ENCODE data around the gene CDK2AP2.

Gene CDK2AP2

GRCh38 chr11:67525275-67525976 lies 17.5 kb upstream of the CDK2AP2 start:
- no peak for DNase-seq (ENCODE audit: insufficient read length, low spot score)
- TF ChIP-seq POLR2AphosphoS5 (IDR thresholded peaks at IDR 0.05; ENCODE audit: low read depth, low read length) (no peak), SPI1 (IDR thresholded peaks at IDR 0.05; ENCODE audit: low read depth, low read length) (no peak), TAF1 (IDR thresholded peaks at IDR 0.05; ENCODE audit: low read depth, low read length) (no peak), POLR2A (IDR thresholded peaks at IDR 0.05; ENCODE audit: low read depth, low read length) (no peak)
- FAIRE-seq: no peak

GRCh38 chr11:67524480-67524808 lies 16.5 kb upstream of the CDK2AP2 start:
- FAIRE-seq: no peak
- TF ChIP-seq SPI1 (IDR thresholded peaks at IDR 0.05; ENCODE audit: low read depth, low read length): no peak
- no peak for TF ChIP-seq POLR2A (IDR thresholded peaks at IDR 0.05; ENCODE audit: low read depth, low read length)
- TF ChIP-seq POLR2AphosphoS5 (IDR thresholded peaks at IDR 0.05; ENCODE audit: low read depth, low read length): no peak
- TF ChIP-seq PAX5 (IDR thresholded peaks at IDR 0.05; ENCODE audit: insufficient read depth, low read length, severe bottlenecking): no peak
- no peak for TF ChIP-seq POU2F2 (IDR thresholded peaks at IDR 0.05; ENCODE audit: low read depth, low read length)
- no peak for TF ChIP-seq TAF1 (IDR thresholded peaks at IDR 0.05; ENCODE audit: low read depth, low read length)
- no peak for DNase-seq (ENCODE audit: insufficient read length, low spot score)

GRCh38 chr11:67523556-67524479 lies 15.9 kb upstream of the CDK2AP2 start:
- DNase-seq (ENCODE audit: insufficient read length, low spot score) (no peak), FAIRE-seq (no peak)
- TF ChIP-seq POU2F2 (IDR thresholded peaks at IDR 0.05; ENCODE audit: low read depth, low read length) (no peak), POLR2A (IDR thresholded peaks at IDR 0.05; ENCODE audit: low read depth, low read length) (no peak), PAX5 (IDR thresholded peaks at IDR 0.05; ENCODE audit: insufficient read depth, low read length, severe bottlenecking) (no peak), POLR2AphosphoS5 (IDR thresholded peaks at IDR 0.05; ENCODE audit: low read depth, low read length) (no peak), TAF1 (IDR thresholded peaks at IDR 0.05; ENCODE audit: low read depth, low read length) (no peak), SPI1 (IDR thresholded peaks at IDR 0.05; ENCODE audit: low read depth, low read length) (no peak)

- FAIRE-seq (no peak), DNase-seq (ENCODE audit: insufficient read length, low spot score) (no peak)
- TF ChIP-seq SPI1 (IDR thresholded peaks at IDR 0.05; ENCODE audit: low read depth, low read length) (no peak), POLR2A (IDR thresholded peaks at IDR 0.05; ENCODE audit: low read depth, low read length) (no peak), POLR2AphosphoS5 (IDR thresholded peaks at IDR 0.05; ENCODE audit: low read depth, low read length) (no peak), PAX5 (IDR thresholded peaks at IDR 0.05; ENCODE audit: insufficient read depth, low read length, severe bottlenecking) (no peak), POU2F2 (IDR thresholded peaks at IDR 0.05; ENCODE audit: low read depth, low read length) (no peak), TAF1 (IDR thresholded peaks at IDR 0.05; ENCODE audit: low read depth, low read length) (no peak)
Measured at GRCh38 chr11:67522844-67523555, 15.0 kb upstream of the CDK2AP2 start, which contains the start of gene CABP2. TSS of gene CABP2 (minus strand) at chr11:67523446. CDS start at chr11:67523326, 120 bp downstream.

GRCh38 chr11:67522338-67522737 lies 14.4 kb upstream of the CDK2AP2 start:
- TF ChIP-seq POLR2A (IDR thresholded peaks at IDR 0.05; ENCODE audit: low read depth, low read length): no peak
- no peak for TF ChIP-seq TAF1 (IDR thresholded peaks at IDR 0.05; ENCODE audit: low read depth, low read length)
- TF ChIP-seq POLR2AphosphoS5 (IDR thresholded peaks at IDR 0.05; ENCODE audit: low read depth, low read length): no peak
- TF ChIP-seq PAX5 (IDR thresholded peaks at IDR 0.05; ENCODE audit: insufficient read depth, low read length, severe bottlenecking): no peak
- TF ChIP-seq POU2F2 (IDR thresholded peaks at IDR 0.05; ENCODE audit: low read depth, low read length): no peak
- no peak for TF ChIP-seq SPI1 (IDR thresholded peaks at IDR 0.05; ENCODE audit: low read depth, low read length)
- DNase-seq (ENCODE audit: insufficient read length, low spot score) (no peak), FAIRE-seq (no peak)

- no peak for DNase-seq (ENCODE audit: insufficient read length, low spot score)
- no peak for FAIRE-seq
- TF ChIP-seq PAX5 (IDR thresholded peaks at IDR 0.05; ENCODE audit: insufficient read depth, low read length, severe bottlenecking) (no peak), POU2F2 (IDR thresholded peaks at IDR 0.05; ENCODE audit: low read depth, low read length) (no peak), TAF1 (IDR thresholded peaks at IDR 0.05; ENCODE audit: low read depth, low read length) (no peak), SPI1 (IDR thresholded peaks at IDR 0.05; ENCODE audit: low read depth, low read length) (no peak), POLR2AphosphoS5 (IDR thresholded peaks at IDR 0.05; ENCODE audit: low read depth, low read length) (no peak)
Measured at GRCh38 chr11:67521924-67522323, 14.0 kb upstream of the CDK2AP2 start.

- FAIRE-seq (no peak), DNase-seq (ENCODE audit: insufficient read length, low spot score) (no peak)
- TF ChIP-seq POLR2A (IDR thresholded peaks at IDR 0.05; ENCODE audit: low read depth, low read length) (no peak), POU2F2 (IDR thresholded peaks at IDR 0.05; ENCODE audit: low read depth, low read length) (no peak), PAX5 (IDR thresholded peaks at IDR 0.05; ENCODE audit: insufficient read depth, low read length, severe bottlenecking) (no peak), POLR2AphosphoS5 (IDR thresholded peaks at IDR 0.05; ENCODE audit: low read depth, low read length) (no peak), SPI1 (IDR thresholded peaks at IDR 0.05; ENCODE audit: low read depth, low read length) (no peak), TAF1 (IDR thresholded peaks at IDR 0.05; ENCODE audit: low read depth, low read length) (no peak)
Measured at GRCh38 chr11:67520856-67521824, 13.2 kb upstream of the CDK2AP2 start.

GRCh38 chr11:67519726-67520125 lies 11.8 kb upstream of the CDK2AP2 start:
- TF ChIP-seq POLR2AphosphoS5 (IDR thresholded peaks at IDR 0.05; ENCODE audit: low read depth, low read length) (no peak), SPI1 (IDR thresholded peaks at IDR 0.05; ENCODE audit: low read depth, low read length) (no peak), POU2F2 (IDR thresholded peaks at IDR 0.05; ENCODE audit: low read depth, low read length) (no peak), POLR2A (IDR thresholded peaks at IDR 0.05; ENCODE audit: low read depth, low read length) (no peak), PAX5 (IDR thresholded peaks at IDR 0.05; ENCODE audit: insufficient read depth, low read length, severe bottlenecking) (no peak), TAF1 (IDR thresholded peaks at IDR 0.05; ENCODE audit: low read depth, low read length) (no peak)
- DNase-seq (ENCODE audit: insufficient read length, low spot score) (no peak), FAIRE-seq (no peak)
